Esophagus muscularis mucosa (tissue), 4 donors: ENCODE measurements around the gene MIOX.

ENCODE experiments used
- CTCF ChIP-seq, 3 experiments: fragments of 200-600 bp in 2 of 3; fragments of 450-650 bp in 1 of 3; sonication (generic) in 2 of 3; IDR thresholded peaks; one replicate each; pipeline ENCODE4 v1.5.1; 2017 to 2019; ENCODE audit warnings: antibody characterized with exemption in 3 of 3, mild to moderate bottlenecking in 2 of 3, moderate library complexity in 1 of 3
- EP300 ChIP-seq: sonication (generic); formaldehyde crosslinking; IDR thresholded peaks from one replicate; pipeline ENCODE4 v1.6.1; 2017; ENCODE audit warnings: antibody characterized with exemption
- POLR2A ChIP-seq: fragments of 450-650 bp; IDR thresholded peaks from one replicate; pipeline ENCODE4 v1.6.1; 2017; ENCODE audit warnings: antibody characterized with exemption, moderate library complexity, mild to moderate bottlenecking, low read depth
- POLR2AphosphoS5 ChIP-seq, 2 donors: sonication (generic); formaldehyde crosslinking; IDR thresholded peaks; one replicate each; pipeline ENCODE4 v1.6.1; 2017; ENCODE audit warnings: antibody characterized with exemption in 2 of 2

GRCh38 chr22:50439314-50439870 is 47.3 kb upstream of the MIOX start:
- TF ChIP-seq EP300 (no peak), CTCF (IDR thresholded peaks at IDR 0.05) (no peak), POLR2A (no peak), POLR2AphosphoS5 (IDR thresholded peaks at IDR 0.05) (no peak)
